Measurements from ENCODE around the gene DPP6. TPM values are rescaled to one million over a fixed set of nuclear protein-coding genes. Genes with fewer than 3 reads are reported as not detected.

The DPP6 gene
- total RNA-seq, 2 experiments from 2014 or later: not detected

- H4K20me1 ChIP-seq (ENCODE audit: insufficient read depth, low read length): no peaks in the 10 kb centered on the region
- no peaks in the 10 kb centered on the region for H3K36me3 ChIP-seq (ENCODE audit: insufficient read depth, low read length)
- H3K9me3 ChIP-seq (ENCODE audit: low read length): no peaks in the 10 kb centered on the region
- POLR2A ChIA-PET: no interaction called here
- no peaks in the 10 kb centered on the region for H3K9me2 ChIP-seq (ENCODE audit: insufficient read depth, low read length)
- TF ChIP-seq, protein P1, sequence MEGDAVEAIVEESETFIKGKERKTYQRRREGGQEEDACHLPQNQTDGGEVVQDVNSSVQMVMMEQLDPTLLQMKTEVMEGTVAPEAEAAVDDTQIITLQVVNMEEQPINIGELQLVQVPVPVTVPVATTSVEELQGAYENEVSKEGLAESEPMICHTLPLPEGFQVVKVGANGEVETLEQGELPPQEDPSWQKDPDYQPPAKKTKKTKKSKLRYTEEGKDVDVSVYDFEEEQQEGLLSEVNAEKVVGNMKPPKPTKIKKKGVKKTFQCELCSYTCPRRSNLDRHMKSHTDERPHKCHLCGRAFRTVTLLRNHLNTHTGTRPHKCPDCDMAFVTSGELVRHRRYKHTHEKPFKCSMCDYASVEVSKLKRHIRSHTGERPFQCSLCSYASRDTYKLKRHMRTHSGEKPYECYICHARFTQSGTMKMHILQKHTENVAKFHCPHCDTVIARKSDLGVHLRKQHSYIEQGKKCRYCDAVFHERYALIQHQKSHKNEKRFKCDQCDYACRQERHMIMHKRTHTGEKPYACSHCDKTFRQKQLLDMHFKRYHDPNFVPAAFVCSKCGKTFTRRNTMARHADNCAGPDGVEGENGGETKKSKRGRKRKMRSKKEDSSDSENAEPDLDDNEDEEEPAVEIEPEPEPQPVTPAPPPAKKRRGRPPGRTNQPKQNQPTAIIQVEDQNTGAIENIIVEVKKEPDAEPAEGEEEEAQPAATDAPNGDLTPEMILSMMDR (conservative IDR thresholded peaks at IDR 0.05; ENCODE audit: low read length): no peak
- no peak for TF ChIP-seq EZH2phosphoT487 (IDR thresholded peaks at IDR 0.05; ENCODE audit: borderline replicate concordance, low read depth, low read length)
- no peak overlapping the region for H3K4me3 ChIP-seq (ENCODE audit: low read depth, low read length, poor library complexity, severe bottlenecking)
- no peak for DNase-seq (ENCODE audit: low spot score)
- BruUV-seq (replicated peaks): no TSS peak
- no peak overlapping the region for H3K4me2 ChIP-seq (ENCODE audit: low read length)
- intact Hi-C loops (cut with micrococcal nuclease; ENCODE audit: unreplicated experiment): no loop called here
- H3K4me1 ChIP-seq (ENCODE audit: insufficient read depth, low read length, poor library complexity, severe bottlenecking): no peaks in the 10 kb centered on the region
- no peaks in the 10 kb centered on the region for H3K79me2 ChIP-seq (ENCODE audit: insufficient read depth, low read depth, low read length)
- no peak overlapping the region for H3K27ac ChIP-seq (ENCODE audit: low read depth, low read length, poor library complexity, severe bottlenecking)
- CTCF ChIA-PET (ENCODE audit: unreplicated experiment): no interaction called here
- no peak overlapping the region for H2AFZ ChIP-seq (ENCODE audit: low read length)
Measured at GRCh38 chr7:154804449-154804848, 752.3 kb downstream of the DPP6 start.

DNA sequence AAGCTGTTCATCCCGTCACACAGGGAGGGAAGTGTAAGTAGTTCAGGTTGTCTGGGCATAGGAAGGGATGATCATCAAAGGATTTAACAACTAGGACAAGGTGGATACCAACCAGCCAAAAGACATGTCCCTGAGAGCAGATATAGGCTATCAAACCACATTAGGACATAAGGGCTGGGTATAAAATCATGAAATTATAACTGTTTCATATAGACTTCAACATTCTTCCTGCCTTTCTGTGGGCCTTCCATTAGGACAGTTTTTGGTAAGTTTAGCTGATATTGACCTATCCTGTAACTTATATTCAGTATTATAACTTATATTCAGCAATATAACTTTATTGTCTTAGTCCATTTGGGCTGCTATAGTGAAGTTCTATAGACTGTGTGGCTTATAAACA is 759.8 kb downstream of the DPP6 start:
- Histone ChIP-seq H3K9me2 (ENCODE audit: insufficient read depth, low read length) (no peaks in the 10 kb centered on the region), H3K36me3 (ENCODE audit: insufficient read depth, low read length) (no peaks in the 10 kb centered on the region), H3K4me3 (ENCODE audit: low read depth, low read length, poor library complexity, severe bottlenecking) (no peak overlapping the region), H4K20me1 (ENCODE audit: insufficient read depth, low read length) (no peaks in the 10 kb centered on the region), H3K27ac (ENCODE audit: low read depth, low read length, poor library complexity, severe bottlenecking) (no peak overlapping the region), H3K4me2 (ENCODE audit: low read length) (no peak overlapping the region), H2AFZ (ENCODE audit: low read length) (no peak overlapping the region), H3K4me1 (ENCODE audit: insufficient read depth, low read length, poor library complexity, severe bottlenecking) (no peaks in the 10 kb centered on the region), H3K9me3 (ENCODE audit: low read length) (peaks cover 12% of the 10 kb centered on the region; the same call in 1 of the 2 replicates), H3K79me2 (ENCODE audit: insufficient read depth, low read depth, low read length) (no peaks in the 10 kb centered on the region)
- POLR2A ChIA-PET: no interaction called here
- no TSS peak for BruUV-seq (replicated peaks)
- intact Hi-C loops (cut with micrococcal nuclease; ENCODE audit: unreplicated experiment): no loop called here
- TF ChIP-seq, protein P1 (conservative IDR thresholded peaks at IDR 0.05; ENCODE audit: low read length): no peak
- TF ChIP-seq EZH2phosphoT487 (IDR thresholded peaks at IDR 0.05; ENCODE audit: borderline replicate concordance, low read depth, low read length): no peak
- CTCF ChIA-PET (ENCODE audit: unreplicated experiment): no interaction called here
- no peak for DNase-seq (ENCODE audit: low spot score)

- POLR2A ChIA-PET: no interaction called here
- H3K4me3 ChIP-seq (ENCODE audit: low read depth, low read length, poor library complexity, severe bottlenecking): no peak overlapping the region
- H4K20me1 ChIP-seq (ENCODE audit: insufficient read depth, low read length): no peaks in the 10 kb centered on the region
- H3K36me3 ChIP-seq (ENCODE audit: insufficient read depth, low read length): no peaks in the 10 kb centered on the region
- no peak for DNase-seq (ENCODE audit: low spot score)
- no peak overlapping the region for H3K27ac ChIP-seq (ENCODE audit: low read depth, low read length, poor library complexity, severe bottlenecking)
- intact Hi-C loops (cut with micrococcal nuclease; ENCODE audit: unreplicated experiment): no loop called here
- no peak overlapping the region for H2AFZ ChIP-seq (ENCODE audit: low read length)
- H3K9me3 ChIP-seq (ENCODE audit: low read length): peaks cover 4% of the 10 kb centered on the region; the same call in 1 of the 2 replicates
- no peaks in the 10 kb centered on the region for H3K79me2 ChIP-seq (ENCODE audit: insufficient read depth, low read depth, low read length)
- CTCF ChIA-PET (ENCODE audit: unreplicated experiment): no interaction called here
- no peaks in the 10 kb centered on the region for H3K4me1 ChIP-seq (ENCODE audit: insufficient read depth, low read length, poor library complexity, severe bottlenecking)
- no TSS peak for BruUV-seq (replicated peaks)
- H3K9me2 ChIP-seq (ENCODE audit: insufficient read depth, low read length): no peaks in the 10 kb centered on the region
- no peak for TF ChIP-seq EZH2phosphoT487 (IDR thresholded peaks at IDR 0.05; ENCODE audit: borderline replicate concordance, low read depth, low read length)
- H3K4me2 ChIP-seq (ENCODE audit: low read length): no peak overlapping the region
Measured at GRCh38 chr7:154817224-154817896, 765.2 kb downstream of the DPP6 start.
